Stimulated activated CD8-positive, alpha-beta memory T cell treated with anti-CD3 and anti-CD28 coated beads, Interleukin-15, amount 100 ng/mL, for 4 hours (primary cell): Measurements from ENCODE around the gene RNF115.
A peak's percentile ranks its signal among the peaks of the same experiment; 100 is the strongest.
"Not testable (repeated sequence)": the region's sequence is repeated elsewhere in the genome, so short reads cannot be mapped to it uniquely, and the experiment has no call there.

Experiments used
- DNase-seq, 2 donors: peaks; one replicate each; pipeline ENCODE4 v3.0.0-alpha.2; 2020; ENCODE audit warnings: low read depth in 2 of 2

RNF115 gene

GRCh38 chr1:145730467-145730866 lies 93.4 kb downstream of the RNF115 start:
- DNase-seq: no peak

DNA sequence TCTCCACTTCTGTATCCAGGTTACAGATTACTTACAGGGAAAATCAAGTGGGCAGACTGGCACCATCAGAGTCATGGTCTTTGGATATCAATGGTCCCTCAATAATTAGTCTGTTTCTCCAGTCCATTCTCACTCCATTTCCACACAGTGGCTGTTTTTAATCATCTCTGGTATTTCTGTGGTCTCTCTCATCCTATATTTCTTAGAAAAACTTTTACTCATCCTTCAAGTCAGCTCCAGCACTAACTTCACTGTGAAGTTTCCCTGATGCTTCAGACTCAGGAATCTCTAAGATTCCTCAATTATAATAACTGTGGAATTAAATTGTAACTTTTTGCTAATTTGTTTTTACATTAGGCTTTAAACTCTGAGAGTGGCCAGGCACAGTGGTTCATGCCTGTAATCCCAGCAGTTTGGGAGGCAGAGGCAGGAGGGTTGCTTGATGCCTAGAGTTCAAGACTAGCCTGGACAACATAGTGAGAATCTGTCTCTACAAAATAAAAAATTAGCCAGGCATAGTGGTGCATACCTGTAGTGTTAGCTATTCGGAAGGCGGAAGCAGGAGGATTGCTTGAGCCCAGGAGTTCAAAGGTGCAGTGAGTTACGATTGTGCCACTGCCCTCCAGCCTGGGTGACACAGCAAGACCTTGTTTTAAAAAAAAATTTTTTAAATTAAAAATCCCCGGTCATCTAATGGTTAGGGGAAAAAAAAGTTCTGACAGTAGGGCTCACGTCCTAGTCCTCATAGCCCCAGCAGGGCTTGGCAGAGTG lies 94.0 kb downstream of the RNF115 start:
- no peak for DNase-seq

- no peak for DNase-seq
These were observed 94.7 kb downstream of the RNF115 start for GRCh38 chr1:145729196-145729595.

DNA sequence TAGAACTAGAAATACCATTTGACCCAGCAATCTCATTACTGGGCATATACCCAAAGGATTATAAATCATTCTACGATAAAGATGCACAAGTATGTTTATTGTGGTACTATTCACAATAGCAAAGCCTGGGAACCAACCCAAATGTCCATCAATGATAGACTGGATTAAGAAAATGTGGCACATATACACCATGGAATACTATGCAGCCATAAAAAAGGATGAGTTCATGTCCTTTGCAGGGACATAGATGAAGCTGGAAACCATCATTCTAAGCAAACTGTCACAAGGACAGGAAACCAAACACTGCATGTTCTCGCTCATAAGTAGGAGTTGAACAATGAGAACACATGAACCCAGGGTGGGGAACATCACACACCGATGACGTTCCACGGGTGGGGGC lies 97.7 kb downstream of the RNF115 start:
- not testable (repeated sequence) for DNase-seq

DNA sequence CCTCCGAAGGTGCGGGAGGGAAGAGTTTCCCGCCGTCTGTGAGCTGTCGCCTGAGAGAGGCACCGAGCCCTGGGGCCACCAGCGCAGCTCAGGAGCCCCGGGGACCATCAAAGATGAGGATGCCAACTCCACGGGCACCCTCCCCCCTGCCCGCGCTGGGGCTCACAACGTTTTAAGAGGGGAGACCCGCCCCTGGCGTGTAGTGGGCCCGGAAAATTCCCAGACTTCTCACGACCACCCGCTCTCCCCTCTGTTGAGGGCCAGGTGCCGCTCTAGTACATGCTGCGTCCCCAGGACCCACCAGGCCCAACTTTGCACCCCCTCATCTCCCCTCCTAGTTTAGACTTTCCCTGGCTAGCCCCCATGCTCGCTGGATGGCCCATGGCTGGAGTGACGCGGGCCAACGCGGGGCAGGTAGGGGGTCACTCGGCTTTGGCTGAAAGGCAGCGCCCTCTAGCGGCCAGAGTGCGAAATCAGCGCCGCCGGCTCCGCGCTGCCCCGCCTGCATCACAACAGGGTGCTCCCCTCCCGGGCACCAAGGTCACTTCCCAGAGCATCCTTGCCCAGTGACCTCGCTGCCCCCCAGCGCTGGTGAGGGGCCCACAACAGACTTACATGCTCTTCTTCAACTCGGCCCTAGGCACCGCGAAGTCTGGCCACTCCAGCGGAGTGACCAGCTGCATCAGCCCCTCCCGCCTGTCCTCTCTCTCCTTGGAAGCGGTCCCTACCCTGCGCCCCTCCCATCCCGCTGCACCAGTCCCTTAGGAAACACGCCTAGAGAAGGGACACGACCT lies 102.8 kb downstream of the RNF115 start:
- DNase-seq: peak; percentile 37

DNA sequence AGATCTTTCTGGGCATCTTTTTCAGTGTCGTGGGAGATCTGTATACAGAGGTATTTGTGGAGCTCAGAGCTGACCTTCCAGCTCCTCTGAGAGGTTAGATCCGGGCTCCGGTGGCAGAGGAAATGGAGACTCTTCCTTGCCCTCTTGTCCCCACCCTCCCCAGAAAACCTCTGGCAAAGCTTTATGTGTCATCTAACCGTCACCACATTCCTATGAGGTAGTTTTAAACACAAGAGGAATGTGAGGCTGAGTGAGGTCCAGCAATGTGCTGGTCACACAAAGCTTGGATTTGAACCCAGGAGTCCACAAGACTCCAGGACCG lies 103.4 kb downstream of the RNF115 start:
- DNase-seq: no peak

DNA sequence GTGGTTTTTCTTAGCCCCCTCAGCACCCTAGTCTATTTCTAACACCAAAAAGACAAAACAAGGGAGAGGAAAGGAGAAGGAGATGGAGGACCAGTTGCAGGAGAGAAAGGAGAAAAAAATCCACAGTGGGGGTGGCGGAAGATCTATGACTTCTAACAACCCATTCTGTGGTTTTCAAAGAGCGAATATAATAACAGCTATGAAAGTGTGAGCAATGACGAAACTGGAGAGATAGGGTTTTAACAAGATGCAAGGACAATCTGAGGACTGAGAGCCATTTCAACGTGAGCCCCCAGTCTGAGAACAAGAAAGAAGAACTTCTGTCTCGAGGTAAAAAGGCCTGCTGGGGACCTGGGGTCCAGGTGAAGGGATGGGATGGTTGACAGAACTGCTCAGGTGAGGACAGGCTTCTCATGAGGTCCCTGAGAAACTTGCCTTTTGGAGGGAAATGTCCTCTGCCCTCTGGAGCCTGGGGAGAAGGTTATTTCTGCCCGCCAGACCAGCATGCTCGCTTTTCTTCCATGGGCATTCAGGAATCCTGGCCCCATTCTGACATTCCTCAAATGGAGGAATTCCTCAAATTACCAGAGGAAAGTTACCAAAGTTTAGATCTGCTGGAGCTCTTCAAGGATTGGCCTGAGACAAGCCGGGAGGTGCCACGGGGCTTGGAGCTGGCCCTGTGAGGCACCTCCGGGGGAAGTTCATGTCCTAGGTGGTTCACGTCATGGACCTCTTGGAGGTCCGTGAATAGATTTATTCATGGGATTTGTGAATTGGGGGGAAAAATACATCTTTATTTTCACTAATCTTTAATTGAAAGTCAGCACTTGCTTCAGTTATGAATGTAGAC lies 104.4 kb downstream of the RNF115 start, which contains the start of gene CD160:
TSS of gene CD160 (plus strand) at position 270 of the 850 bp plus-strand sequence. CDS start 8,829 bp downstream, outside the sequence.
- DNase-seq: no peak

DNA sequence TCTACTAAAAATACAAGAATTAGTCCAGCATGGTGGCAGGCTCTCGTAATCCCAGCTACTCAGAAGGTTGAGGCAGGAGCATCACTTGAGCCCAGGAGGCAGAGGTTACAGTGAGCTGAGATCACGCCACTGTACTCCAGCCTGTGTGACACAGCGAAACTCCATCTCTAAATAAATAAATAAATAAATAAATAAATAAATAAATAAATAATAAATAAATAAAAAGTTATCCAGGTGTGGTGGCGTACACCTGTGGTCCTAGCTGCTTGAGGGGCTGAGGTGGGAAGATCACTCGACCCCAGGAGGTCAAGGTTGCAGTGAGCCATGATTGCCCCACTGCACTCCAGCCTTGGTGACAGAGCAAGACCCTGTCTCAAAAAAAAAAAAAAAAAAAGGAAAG lies 105.4 kb downstream of the RNF115 start:
- DNase-seq: not testable (repeated sequence)

DNA sequence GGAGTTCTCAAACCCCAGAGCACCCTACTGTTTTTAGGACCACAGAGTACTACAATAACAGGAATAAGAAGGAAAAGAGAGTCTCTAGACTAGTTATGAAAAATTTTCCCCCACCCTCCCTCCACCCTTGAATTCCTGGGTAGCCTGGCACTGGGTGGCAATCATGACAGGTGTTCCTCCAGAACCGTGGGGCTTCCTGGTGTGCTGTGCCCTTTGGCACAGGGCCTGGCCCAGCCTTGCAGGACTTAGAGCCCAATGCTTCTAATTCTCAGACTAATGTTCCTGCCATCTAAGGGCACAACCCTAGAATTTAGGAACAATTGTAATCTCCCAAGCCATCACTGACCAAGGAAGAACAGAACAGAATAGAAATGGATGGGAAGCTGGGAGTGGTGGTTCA lies 106.1 kb downstream of the RNF115 start:
- no peak for DNase-seq

DNA sequence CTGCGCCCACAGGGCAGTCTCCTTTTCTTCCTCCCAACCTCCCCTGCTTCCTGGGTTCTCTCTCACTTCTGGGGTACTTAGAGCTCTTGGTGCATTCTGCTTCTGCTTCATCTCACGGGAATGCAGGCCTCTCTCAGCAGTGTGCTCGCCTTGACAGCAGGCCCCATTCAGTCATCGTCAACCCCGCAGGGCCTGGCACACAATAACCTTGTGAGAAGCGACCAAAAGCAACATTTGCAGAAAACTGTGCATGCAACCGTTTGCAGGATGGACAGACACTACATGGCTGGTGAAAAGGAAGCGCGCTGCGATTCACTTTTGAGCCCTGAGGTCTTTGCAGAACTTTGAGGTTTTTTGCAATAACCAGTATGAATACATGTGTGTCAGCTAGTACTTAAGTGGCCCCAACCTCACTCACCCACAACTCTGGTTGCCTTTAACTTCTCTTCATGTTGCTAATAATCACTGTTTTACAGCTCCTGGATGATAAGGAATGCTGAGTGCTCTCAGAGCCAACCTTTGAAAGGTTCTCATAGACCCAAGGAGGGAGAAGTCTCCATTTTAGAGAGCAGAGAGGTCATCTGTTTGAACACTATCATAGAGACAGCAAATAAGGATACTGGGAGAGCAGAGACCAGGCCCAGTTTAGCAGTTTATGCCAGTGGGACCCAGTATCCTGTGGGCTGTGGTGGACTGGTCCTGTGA lies 107.1 kb downstream of the RNF115 start:
- DNase-seq: no peak

DNA sequence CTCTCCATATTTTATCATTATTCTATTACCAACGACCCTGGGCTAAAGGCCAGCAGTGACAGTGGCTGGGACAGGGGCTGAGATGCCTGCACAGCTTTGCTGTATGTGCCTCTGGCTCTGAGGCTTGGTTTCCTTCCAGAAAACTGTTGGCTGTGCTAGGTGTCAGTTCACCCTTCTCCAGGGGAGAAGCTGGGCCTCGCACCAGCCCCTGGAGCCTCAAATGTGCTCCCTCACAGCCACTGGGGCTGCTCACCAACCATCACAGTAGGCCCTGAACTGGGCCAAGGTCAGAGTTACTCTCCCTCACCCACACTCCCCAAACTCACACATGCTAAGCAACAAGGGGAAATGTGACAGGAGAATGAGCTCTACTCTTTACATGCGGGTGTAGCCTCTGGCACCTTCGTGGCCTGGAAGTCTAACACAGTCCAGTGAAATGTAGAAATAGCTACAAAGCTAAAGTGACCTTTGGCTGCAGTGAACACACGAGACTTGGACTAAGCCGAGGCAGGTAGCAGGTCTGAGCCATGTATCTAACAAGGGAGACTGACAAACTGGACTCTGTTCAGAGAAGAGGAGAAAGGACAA lies 109.3 kb downstream of the RNF115 start:
- DNase-seq: no peak

GRCh38 chr1:145711213-145711651 lies 112.7 kb downstream of the RNF115 start:
- DNase-seq: no peak

GRCh38 chr1:145710291-145711027 lies 113.4 kb downstream of the RNF115 start:
- no peak for DNase-seq

DNA sequence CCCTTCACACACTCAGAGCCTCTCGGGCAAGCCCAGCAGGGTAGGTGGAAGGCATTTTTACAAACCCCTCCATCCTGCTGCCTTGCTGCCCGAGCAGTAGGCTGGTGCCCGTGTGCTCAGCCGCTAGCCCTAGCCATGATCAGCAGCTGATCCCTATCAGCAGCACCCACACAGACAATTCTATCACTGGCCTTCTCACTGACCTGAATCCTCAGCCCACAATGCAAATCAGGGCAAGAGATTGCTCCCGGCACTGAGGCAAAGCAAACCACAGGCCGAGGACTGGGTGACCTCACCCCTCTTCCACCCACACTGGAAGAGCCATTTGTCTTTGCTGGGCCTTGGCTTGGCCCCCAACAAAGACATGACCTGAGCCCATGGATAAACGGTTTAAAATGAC lies 115.8 kb downstream of the RNF115 start:
- DNase-seq: no peak

DNA sequence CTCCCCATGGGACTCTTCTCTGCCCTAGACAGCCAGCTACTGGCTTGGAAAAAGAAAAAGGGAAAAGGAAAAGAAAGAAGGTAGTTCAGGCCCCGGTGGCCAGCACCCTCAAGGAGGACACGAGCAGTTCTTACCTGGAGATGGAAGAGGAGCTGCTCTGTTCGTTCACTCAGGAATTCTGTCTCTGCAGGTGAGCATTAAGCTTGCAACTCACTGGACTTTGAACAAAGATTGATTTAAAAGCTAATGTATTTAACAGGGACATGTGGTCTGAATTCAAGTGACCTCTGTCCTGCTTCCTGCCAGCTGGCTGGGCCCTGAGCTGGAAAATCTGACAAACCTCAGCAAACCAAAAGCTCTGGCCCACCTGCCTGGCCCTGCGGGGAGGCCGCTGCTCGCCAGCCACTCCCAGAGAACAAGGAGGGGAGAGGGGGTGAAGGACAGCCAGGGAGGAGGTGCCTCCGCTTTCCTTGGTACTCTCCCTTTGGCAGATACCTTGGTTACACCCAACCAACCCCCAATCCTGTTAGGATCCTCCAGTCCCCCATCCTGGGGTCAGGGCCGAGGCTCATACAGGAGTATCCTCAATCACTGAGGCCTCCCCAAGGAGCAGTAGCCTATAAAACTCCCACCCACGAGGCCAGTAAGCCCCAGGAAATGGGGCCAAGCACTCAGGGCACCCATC lies 116.6 kb downstream of the RNF115 start, which contains the start of gene PDZK1:
TSS of gene PDZK1 (minus strand) at position 186 of the 685 bp plus-strand sequence. CDS start 19,347 bp downstream, outside the sequence.
- no peak for DNase-seq

DNA sequence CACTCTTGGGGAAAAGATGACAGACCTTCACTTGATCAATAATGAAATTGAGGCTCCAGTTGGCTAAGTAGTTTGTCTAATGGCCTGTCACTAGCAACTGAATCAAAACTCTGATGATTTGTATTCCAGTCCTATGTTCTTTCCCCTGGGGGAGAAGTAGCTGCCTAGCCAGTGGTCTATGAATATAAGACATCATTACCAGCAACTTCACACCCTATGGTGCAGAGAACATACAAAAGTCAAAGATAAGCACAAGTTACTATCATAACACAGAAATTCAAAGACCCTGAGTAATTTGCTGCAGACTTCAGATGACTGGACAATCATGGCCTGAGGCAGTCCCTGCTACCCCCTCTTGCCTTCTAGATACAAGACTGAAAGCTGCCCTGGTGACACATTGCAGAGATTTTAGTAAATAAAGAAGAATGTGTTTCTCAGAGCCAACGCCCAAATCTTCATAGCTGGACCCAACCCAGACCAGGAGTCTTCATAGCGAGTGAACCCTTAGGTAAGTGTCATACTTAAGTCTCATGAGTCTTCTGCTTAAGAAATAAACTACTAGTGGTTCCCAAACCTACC lies 117.7 kb downstream of the RNF115 start:
- no peak for DNase-seq

- DNase-seq: no peak
These were observed 118.3 kb downstream of the RNF115 start for GRCh38 chr1:145705622-145706021.

- DNase-seq: no peak
These were observed 121.1 kb downstream of the RNF115 start for GRCh38 chr1:145702826-145703225.

- no peak for DNase-seq
These were observed 121.8 kb downstream of the RNF115 start for GRCh38 chr1:145702052-145702451.
